GM19452 (cell line): ENCODE measurements around the gene CATSPERD.

Source experiments
- ATAC-seq: cut with Tn5 transposase; IDR thresholded peaks from one replicate; pipeline ENCODE4 v1.9.1; 2021; ENCODE audit not compliant: unreplicated experiment

The CATSPERD gene

GRCh38 chr19:5719961-5720790 is at the start of gene CATSPERD, which contains the start of gene LONP1:
CATSPERD (plus strand) TSS chr19:5720637; CDS start chr19:5720738, 101 bp downstream.
LONP1 (minus strand) TSS chr19:5720146; CDS start chr19:5720132, 14 bp downstream.
- ATAC-seq, result peak; percentile 82

- ATAC-seq, result no peak
Observed at GRCh38 chr19:5671600-5671999, 48.8 kb upstream of the CATSPERD start.

- no peak for ATAC-seq
Observed at GRCh38 chr19:5672708-5673459, 47.6 kb upstream of the CATSPERD start.

- no peak for ATAC-seq
Observed at GRCh38 chr19:5673752-5674151, 46.7 kb upstream of the CATSPERD start.

- no peak for ATAC-seq
Observed at GRCh38 chr19:5674714-5675113, 45.7 kb upstream of the CATSPERD start.

- no peak for ATAC-seq
Observed at GRCh38 chr19:5676105-5676771, 44.2 kb upstream of the CATSPERD start.

GRCh38 chr19:5676772-5677105 is 43.7 kb upstream of the CATSPERD start:
- ATAC-seq, result no peak

- ATAC-seq, result no peak
Observed at GRCh38 chr19:5677136-5677535, 43.3 kb upstream of the CATSPERD start.

- no peak for ATAC-seq
Observed at GRCh38 chr19:5677580-5677979, 42.9 kb upstream of the CATSPERD start.

- no peak for ATAC-seq
Observed at GRCh38 chr19:5678071-5678718, 42.2 kb upstream of the CATSPERD start.

GRCh38 chr19:5679289-5680083 is 41.0 kb upstream of the CATSPERD start:
- ATAC-seq, result no peak

GRCh38 chr19:5680084-5680436 is 40.4 kb upstream of the CATSPERD start:
- no peak for ATAC-seq

- peak; percentile 86 for ATAC-seq
Observed at GRCh38 chr19:5680437-5681368, 39.7 kb upstream of the CATSPERD start, which contains the start of the genes HSD11B1L and MICOS13. HSD11B1L (plus strand) TSS chr19:5681027; CDS start chr19:5684833, 3,806 bp downstream. MICOS13 (minus strand) TSS chr19:5680516; CDS start chr19:5680486, 30 bp downstream.

GRCh38 chr19:5681391-5682106 is 38.9 kb upstream of the CATSPERD start:
- ATAC-seq, result no peak

GRCh38 chr19:5682107-5682482 is 38.3 kb upstream of the CATSPERD start:
- ATAC-seq, result no peak

- ATAC-seq, result no peak
Observed at GRCh38 chr19:5683177-5683886, 37.1 kb upstream of the CATSPERD start.

GRCh38 chr19:5684694-5685430 is 35.6 kb upstream of the CATSPERD start:
- no peak for ATAC-seq
